ENCODE results near the gene SOHLH1.

GRCh38 chr9:135719472-135719871 lies 20.2 kb upstream of the SOHLH1 start:
- TF ChIP-seq, protein P1, sequence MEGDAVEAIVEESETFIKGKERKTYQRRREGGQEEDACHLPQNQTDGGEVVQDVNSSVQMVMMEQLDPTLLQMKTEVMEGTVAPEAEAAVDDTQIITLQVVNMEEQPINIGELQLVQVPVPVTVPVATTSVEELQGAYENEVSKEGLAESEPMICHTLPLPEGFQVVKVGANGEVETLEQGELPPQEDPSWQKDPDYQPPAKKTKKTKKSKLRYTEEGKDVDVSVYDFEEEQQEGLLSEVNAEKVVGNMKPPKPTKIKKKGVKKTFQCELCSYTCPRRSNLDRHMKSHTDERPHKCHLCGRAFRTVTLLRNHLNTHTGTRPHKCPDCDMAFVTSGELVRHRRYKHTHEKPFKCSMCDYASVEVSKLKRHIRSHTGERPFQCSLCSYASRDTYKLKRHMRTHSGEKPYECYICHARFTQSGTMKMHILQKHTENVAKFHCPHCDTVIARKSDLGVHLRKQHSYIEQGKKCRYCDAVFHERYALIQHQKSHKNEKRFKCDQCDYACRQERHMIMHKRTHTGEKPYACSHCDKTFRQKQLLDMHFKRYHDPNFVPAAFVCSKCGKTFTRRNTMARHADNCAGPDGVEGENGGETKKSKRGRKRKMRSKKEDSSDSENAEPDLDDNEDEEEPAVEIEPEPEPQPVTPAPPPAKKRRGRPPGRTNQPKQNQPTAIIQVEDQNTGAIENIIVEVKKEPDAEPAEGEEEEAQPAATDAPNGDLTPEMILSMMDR (IDR thresholded peaks at IDR 0.05) = no peak
- TF ChIP-seq POLR2A (IDR thresholded peaks at IDR 0.05) = no peak

Data from esophagus squamous epithelium (tissue), 4 donors.